ENCODE data around the gene SLC9A9.

DNA sequence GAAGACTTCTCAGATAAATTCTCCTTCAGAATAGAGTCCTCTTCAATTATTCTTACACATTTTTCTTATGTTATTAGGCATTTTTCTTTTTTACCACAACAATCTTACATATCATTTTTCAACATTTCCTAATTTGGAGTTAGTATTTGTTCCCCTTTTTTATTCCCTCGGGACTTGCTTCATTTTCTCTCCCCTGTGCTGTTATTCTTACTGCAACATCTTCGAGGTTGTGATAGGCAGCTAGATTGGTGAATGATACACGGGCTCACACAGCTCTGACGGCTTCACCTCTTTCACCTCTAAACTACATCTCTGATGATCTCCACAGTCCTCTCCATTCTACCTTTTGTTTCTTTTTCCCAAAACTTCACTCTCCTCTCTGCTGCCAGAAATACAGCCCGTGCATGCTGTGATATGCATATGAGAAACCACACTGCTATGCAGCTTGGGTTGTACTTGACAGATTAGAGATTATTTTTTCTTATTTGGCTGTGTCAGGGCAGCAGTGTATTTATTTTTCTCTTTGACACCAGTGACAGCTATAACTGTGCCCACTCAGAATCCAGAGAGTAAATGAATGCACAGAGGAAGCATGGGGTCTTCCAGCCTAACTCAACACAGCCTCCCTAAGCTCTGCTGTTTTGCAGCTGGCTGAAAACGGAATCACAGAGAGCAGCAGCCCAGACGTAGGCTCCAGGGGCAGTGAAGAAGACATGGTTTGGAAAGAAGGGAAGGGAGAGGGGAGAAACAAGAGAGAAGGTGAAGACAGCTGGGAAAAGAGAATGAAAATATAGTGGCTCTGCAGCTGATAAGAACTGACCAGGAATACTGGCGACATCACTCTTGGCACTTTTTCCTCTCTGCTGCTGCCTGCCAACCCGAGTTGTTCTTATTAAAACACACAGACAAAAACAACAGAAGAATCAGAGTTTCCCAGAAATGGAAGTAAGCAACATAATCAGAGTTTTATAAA, 61.8 kb downstream of the SLC9A9 start:
- TF ChIP-seq CTCF (IDR thresholded peaks at IDR 0.05) = no peak
- no peak for TF ChIP-seq EZH2phosphoT487 (IDR thresholded peaks at IDR 0.05)
- TF ChIP-seq EZH2 (IDR thresholded peaks at IDR 0.05) = no peak

All from neural progenitor cell (in vitro differentiated cells).